Hematopoietic multipotent progenitor cell treated with erythropoietin and hydrocortisone succinate and interleukin-3 and kit ligand, for 8 days (in vitro differentiated cells): ENCODE measurements around the gene SMARCA2.

Experiments used
- DNase-seq: peaks from one replicate; pipeline ENCODE4 v3.0.0-alpha.2; 2015

Gene SMARCA2

GRCh38 chr9:2016408-2017330 lies 1.5 kb downstream of the SMARCA2 start:
- peak; percentile 78 for DNase-seq

- peak; percentile 79 for DNase-seq
Measured at GRCh38 chr9:2017331-2018161, 2.4 kb downstream of the SMARCA2 start.

GRCh38 chr9:2018162-2018643 lies 3.1 kb downstream of the SMARCA2 start:
- DNase-seq, result peak; percentile 41

DNA sequence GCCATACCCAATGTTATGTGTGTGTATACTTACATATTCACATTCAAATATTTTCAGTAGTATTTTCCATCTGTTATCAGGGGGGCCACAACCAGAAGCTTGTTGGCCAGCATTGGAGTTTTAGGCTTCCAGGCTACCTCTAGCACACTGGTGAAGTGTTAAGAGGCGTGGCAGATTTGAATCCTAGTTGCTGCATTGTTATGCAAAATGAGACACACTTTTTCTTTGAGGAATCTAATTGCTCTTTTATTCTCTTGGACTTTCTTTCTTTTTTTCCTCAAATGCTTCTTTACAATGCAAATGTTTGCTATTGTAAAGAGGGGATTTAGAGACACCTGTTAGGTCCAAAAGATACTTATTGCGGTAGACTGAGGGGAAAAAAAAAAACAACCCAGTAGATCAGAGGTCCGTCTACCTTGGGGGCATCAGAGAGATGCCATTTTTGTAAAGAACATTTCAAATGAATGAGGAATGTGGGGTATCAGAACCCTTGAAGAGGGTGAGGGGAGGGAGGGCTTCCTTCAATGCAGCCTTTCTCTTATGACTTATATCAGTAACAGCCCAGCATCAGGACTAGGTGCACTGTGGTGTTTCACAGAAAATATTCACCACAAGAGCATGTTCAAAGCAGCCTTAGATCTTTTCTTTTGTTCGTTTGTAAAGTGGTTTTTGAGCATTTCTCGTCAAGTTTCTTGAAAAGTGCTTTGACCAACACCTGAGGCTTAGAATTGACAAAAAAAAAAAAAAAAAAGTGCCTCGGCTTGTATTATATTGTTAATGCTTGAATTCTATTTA lies 3.8 kb downstream of the SMARCA2 start:
- DNase-seq, result peak; percentile 48

- DNase-seq, result no peak
Measured at GRCh38 chr9:2019723-2020122, 4.6 kb downstream of the SMARCA2 start.

DNA sequence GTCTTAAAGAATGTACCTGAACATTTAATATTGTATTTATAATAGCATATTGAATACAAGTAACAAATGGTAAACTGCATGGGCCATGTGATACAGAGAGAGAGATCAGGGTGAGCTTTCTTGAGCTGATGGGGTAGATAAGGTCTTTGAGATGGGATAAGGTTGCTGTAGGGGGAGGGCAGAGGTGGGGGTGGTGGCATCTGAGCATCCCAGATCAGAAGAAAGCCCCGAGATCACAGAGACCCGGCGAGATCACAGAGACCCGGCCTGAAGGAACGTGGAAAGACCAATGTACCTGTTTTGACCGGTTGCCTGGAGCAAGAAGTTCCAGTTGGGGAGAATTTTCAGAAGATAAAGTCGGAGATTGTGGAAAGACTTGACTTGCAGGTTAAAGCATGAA lies 6.6 kb downstream of the SMARCA2 start:
- DNase-seq, result no peak

DNA sequence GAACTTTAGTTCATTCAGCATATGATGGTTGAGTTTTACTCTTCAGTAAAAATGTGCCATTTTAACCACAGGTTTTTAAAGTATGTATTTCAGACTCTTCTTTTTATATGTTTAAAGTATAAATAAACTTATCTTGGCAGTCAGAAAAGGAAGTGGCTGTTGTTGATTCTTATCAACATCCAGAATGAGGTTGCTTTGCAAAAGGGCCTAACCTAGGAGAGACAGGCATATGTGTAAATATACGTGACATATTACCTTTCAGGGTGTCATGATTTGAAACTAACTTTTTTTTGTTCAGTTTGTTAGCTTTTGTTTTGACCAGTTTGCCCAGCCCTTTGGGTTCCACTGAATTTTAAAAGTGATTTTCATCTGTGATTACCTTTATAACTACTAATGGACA lies 7.4 kb downstream of the SMARCA2 start:
- peak; percentile 30 for DNase-seq

DNA sequence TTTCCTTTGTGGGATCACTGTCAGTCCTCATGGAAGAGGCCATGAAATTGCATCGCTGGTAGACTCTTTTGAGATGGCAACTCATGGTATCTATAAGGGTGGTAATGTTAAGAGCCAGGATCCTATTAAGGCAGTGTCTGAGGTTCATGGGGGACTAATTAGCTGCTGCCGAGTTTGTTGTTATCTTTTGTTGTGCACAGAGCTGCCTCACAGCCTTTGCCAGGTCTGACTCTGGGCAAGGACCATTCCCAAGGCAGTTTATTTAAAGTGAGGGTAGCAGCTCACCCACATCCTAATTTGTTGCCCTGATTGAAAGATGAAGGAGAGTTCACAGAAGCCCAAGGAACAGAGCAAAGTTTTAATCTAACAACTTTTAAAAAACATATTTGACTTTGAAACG lies 7.9 kb downstream of the SMARCA2 start:
- DNase-seq, result peak; percentile 43

GRCh38 chr9:2023532-2023931 lies 8.4 kb downstream of the SMARCA2 start:
- DNase-seq, result peak; percentile 57

DNA sequence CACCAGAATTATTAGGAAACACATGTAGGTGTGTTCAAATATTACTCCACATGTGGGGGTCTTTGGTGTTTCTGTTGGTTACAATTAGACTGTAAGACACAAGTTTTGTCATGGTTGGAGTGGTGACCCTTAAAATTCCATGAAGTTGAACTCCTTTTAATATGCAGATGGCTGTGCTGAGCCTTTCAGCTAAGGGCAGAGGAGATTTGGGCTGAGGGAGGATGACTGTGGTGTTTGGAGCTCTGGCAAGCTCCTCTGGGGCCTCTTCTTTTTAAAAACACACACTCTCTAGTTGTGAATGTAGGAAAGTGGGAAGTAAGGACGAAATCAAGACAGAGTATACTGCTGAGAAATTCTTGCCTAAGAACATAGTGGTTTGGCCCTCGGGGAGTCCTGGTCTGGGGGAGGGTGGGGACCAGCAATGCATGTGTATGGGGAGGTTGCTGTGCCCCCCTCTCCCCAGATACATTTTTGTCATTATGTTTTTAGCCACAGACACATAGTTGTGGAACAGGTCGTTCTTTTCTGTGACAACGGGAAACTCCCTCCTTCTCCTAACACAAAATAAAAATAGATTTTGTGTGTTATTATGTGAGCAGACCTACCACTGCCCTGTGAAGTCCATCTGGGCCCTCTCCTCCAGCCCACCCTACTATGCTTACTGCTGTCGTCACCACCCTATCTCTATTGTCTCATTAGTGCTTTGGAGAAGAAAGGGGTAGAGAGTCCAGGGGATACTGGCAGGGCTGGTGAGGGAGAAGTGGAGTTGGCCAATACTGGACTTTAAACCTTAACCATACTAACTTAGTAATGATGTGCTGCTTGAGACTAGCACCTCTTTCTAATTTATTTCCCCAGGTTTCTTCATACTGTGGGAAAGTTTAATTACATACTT lies 10.0 kb downstream of the SMARCA2 start:
- DNase-seq, result no peak

- DNase-seq, result no peak
Measured at GRCh38 chr9:2026220-2026997, 11.3 kb downstream of the SMARCA2 start.

GRCh38 chr9:2027543-2028160 lies 12.5 kb downstream of the SMARCA2 start:
- DNase-seq, result no peak

GRCh38 chr9:2028888-2029287 lies 13.7 kb downstream of the SMARCA2 start:
- DNase-seq, result no peak

DNA sequence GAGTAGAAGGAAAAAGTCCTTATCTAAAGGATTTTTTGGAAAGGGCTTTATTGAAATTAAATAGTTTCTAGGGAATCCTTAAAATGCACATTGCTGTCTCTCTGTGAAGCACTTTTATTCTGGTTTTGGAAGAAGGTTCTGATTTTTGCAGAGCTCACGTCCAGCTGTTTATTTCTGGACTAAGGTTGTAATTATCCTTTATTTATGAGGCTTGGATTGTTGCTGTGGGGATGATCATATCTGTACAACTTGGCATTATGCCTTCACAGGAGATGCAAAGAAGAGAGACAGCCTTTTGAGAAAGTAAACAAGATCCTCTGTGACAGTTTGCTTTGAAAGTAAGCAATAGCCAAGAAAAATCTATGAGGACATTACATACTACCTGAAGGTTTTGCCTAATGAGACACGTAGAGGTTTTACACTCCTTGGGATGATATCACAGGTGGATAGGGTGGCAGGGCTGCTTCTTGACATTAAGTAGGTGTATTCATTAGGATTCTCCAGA lies 14.6 kb downstream of the SMARCA2 start:
- no peak for DNase-seq

- DNase-seq, result peak; percentile 79
Measured at GRCh38 chr9:2032234-2032633, 17.1 kb downstream of the SMARCA2 start.

GRCh38 chr9:2036844-2037243 lies 21.7 kb downstream of the SMARCA2 start:
- no peak for DNase-seq

GRCh38 chr9:2039294-2040180 lies 24.4 kb downstream of the SMARCA2 start:
- DNase-seq, result no peak

DNA sequence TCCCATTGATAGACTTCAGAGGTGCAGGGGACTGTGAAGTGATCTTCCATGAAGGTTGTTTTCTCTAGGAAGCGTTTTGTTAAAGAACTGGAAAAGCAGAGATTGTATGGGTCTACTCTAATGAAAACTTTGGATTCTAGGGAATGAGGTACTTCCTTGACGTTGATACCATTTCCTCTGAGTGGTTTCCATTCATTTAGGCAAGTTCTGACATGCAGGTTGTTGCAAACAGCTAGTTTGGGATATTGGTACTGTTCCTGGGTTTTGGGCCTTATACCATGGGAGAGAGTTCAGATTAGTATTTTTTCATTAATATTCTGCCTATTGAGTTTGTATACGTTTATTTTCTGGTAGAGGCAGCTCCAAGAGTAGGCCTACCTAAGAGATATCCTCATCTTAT lies 25.7 kb downstream of the SMARCA2 start:
- DNase-seq, result no peak

DNA sequence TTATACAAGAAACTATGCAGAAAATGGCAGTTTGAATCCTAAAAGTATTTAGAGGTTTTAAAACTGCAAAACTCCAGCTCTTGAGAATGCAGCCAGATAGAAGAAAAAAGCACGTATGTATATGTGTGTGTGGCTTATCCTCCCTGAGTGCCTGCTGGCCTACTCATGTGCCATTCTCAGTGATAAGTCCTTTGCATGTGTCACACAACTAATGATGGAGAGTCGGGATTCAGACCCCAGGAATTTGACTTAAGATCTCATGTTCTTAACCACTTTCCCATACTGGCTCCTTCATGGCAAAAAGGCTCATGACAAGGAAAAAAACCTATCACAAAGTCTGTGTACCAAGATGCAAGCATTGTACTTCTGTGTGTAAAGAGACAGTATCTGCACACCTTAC lies 26.6 kb downstream of the SMARCA2 start:
- no peak for DNase-seq
